HEK293 (cell line): Measurements from ENCODE around the gene MAML2.

Source experiments
- CTCF ChIP-seq: fragments of 450-650 bp; formaldehyde crosslinking; IDR thresholded peaks from 2 replicates; pipeline ENCODE4 v1.5.1; 2016; ENCODE audit warnings: missing biosample characterization, missing genetic modification characterization
- MEIS1 ChIP-seq: sonication (generic); formaldehyde crosslinking; IDR thresholded peaks from 2 replicates; pipeline ENCODE4 v1.8.1; 2022; ENCODE audit warnings: missing genetic modification reagents, mild to moderate bottlenecking, borderline replicate concordance
- REST ChIP-seq: fragments of 450-650 bp; formaldehyde crosslinking; IDR thresholded peaks from 2 replicates; pipeline ENCODE4 v1.5.1; 2016; ENCODE audit warnings: missing biosample characterization, missing genetic modification characterization
- ZBTB21 ChIP-seq: fragments of 450-650 bp; formaldehyde crosslinking; IDR thresholded peaks from 2 replicates; pipeline ENCODE4 v1.5.1; 2017; ENCODE audit warnings: missing biosample characterization, missing genetic modification characterization
- ZNF138 ChIP-seq: fragments of 450-650 bp; formaldehyde crosslinking; IDR thresholded peaks from 2 replicates; pipeline ENCODE4 v1.5.1; 2016; ENCODE audit warnings: missing biosample characterization, missing genetic modification characterization, borderline replicate concordance
- ZNF174 ChIP-seq: fragments of 450-650 bp; formaldehyde crosslinking; IDR thresholded peaks from 2 replicates; pipeline ENCODE4 v1.5.0; 2017; ENCODE audit warnings: missing biosample characterization, mild to moderate bottlenecking, missing genetic modification characterization
- ZNF311 ChIP-seq: fragments of 450-650 bp; formaldehyde crosslinking; IDR thresholded peaks from 2 replicates; pipeline ENCODE4 v1.5.1; 2017; ENCODE audit warnings: missing biosample characterization, missing genetic modification characterization, borderline replicate concordance
- ZNF423 ChIP-seq: fragments of 450-650 bp; formaldehyde crosslinking; IDR thresholded peaks from 2 replicates; pipeline ENCODE4 v1.5.1; 2016; ENCODE audit warnings: missing biosample characterization, missing genetic modification characterization
- TF ChIP-seq, protein P1 (sequence below): sonication (generic); formaldehyde crosslinking; IDR thresholded peaks from 2 replicates; pipeline ENCODE4 v1.8.1; 2022; ENCODE audit warnings: mild to moderate bottlenecking, moderate library complexity, missing genetic modification reagents

DNA sequence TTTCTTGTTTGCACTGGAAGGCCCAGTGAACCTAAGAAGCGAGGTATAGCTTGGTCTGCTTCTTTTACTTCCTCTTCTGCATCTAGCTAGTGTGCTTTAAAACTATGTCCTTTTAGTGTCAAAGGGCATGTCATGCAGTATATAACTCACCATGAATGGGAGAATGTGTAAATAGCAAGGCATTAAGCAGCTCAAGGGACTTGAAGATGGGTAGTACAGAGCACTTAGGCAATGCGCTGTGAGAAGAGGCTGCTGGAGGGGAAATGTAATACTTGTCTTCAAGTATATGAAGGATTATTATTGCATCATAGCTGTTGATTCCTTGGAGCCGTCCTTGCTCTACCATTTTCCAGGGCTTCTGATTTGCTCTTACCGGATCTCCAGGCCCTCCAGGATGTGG, 7.6 kb downstream of the MAML2 start:
- TF ChIP-seq ZBTB21 (tag by site-specific recombination) (no peak), REST (no peak), CTCF (tag by site-specific recombination) (no peak), ZNF174 (tag by site-specific recombination) (no peak), ZNF311 (tag by site-specific recombination) (no peak), ZNF138 (no peak), ZNF423 (tag by site-specific recombination) (no peak), MEIS1 (CRISPR knock-in tag) (no peak)
- TF ChIP-seq, protein P1, sequence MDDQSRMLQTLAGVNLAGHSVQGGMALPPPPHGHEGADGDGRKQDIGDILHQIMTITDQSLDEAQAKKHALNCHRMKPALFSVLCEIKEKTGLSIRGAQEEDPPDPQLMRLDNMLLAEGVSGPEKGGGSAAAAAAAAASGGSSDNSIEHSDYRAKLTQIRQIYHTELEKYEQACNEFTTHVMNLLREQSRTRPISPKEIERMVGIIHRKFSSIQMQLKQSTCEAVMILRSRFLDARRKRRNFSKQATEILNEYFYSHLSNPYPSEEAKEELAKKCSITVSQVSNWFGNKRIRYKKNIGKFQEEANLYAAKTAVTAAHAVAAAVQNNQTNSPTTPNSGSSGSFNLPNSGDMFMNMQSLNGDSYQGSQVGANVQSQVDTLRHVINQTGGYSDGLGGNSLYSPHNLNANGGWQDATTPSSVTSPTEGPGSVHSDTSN (CRISPR knock-in tag): no peak
